Neural cell (in vitro differentiated cells): ENCODE data around the gene GRIA3.

Experiments
- EP300 ChIP-seq: fragments of 450-650 bp; conservative IDR thresholded peaks from 2 replicates; pipeline ENCODE4 v1.6.1; 2014; ENCODE audit warnings: antibody characterized with exemption, mild to moderate bottlenecking, moderate library complexity; ENCODE audit not compliant: poor library complexity, severe bottlenecking
- EZH2 ChIP-seq: fragments of 200-600, 300-800 bp; shearing (Covaris generic), sonication (generic); IDR thresholded peaks from 2 replicates; pipeline ENCODE4 v1.6.1; 2014; ENCODE audit warnings: antibody characterized with exemption, low read length, borderline replicate concordance, mild to moderate bottlenecking; ENCODE audit not compliant: insufficient read depth, poor library complexity, severe bottlenecking
- MXI1 ChIP-seq: fragments of 450-650 bp; conservative IDR thresholded peaks from 2 replicates; pipeline ENCODE4 v1.6.1; 2014; ENCODE audit warnings: antibody characterized with exemption, mild to moderate bottlenecking; ENCODE audit not compliant: poor library complexity, severe bottlenecking
- REST ChIP-seq: IDR thresholded peaks from 2 replicates; pipeline ENCODE4 v1.6.1; 2012; ENCODE audit warnings: borderline replicate concordance
- TAF1 ChIP-seq: IDR thresholded peaks from 2 replicates; pipeline ENCODE4 v1.6.1; 2012; ENCODE audit warnings: low read depth
- TF ChIP-seq, protein P1 (sequence below): fragments of 450-650 bp; IDR thresholded peaks from 2 replicates; pipeline ENCODE4 v1.5.1; 2014; ENCODE audit warnings: antibody characterized with exemption, mild to moderate bottlenecking, moderate library complexity; ENCODE audit not compliant: poor library complexity, severe bottlenecking

DNA sequence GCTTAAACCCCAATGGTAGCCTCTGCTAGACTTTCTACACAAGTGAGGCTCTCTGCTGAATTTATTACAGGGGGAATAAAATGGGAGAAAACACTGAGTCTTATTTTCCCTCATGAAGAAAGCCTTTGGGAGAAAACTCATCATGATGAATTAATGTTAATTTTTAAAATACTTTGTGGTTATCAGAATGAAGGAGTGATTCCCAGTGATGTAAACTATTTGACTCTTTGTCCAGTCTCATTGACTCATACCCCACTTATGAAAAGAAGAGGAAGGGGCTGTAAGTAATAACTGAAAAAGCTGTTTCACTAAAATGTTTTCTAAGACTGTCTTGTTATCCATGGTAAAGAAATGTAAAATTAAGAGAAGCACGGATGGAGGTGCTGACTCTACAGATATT is 208.8 kb downstream of the GRIA3 start:
- no peak for TF ChIP-seq REST
- TF ChIP-seq, protein P1, sequence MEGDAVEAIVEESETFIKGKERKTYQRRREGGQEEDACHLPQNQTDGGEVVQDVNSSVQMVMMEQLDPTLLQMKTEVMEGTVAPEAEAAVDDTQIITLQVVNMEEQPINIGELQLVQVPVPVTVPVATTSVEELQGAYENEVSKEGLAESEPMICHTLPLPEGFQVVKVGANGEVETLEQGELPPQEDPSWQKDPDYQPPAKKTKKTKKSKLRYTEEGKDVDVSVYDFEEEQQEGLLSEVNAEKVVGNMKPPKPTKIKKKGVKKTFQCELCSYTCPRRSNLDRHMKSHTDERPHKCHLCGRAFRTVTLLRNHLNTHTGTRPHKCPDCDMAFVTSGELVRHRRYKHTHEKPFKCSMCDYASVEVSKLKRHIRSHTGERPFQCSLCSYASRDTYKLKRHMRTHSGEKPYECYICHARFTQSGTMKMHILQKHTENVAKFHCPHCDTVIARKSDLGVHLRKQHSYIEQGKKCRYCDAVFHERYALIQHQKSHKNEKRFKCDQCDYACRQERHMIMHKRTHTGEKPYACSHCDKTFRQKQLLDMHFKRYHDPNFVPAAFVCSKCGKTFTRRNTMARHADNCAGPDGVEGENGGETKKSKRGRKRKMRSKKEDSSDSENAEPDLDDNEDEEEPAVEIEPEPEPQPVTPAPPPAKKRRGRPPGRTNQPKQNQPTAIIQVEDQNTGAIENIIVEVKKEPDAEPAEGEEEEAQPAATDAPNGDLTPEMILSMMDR = no peak
- no peak for TF ChIP-seq EZH2
- no peak for TF ChIP-seq EP300
- TF ChIP-seq TAF1 = no peak
- TF ChIP-seq MXI1 = no peak
